ENCODE measurements around the gene FEN1.

GRCh38 chr11:61747967-61748285 lies 44.8 kb upstream of the FEN1 start:
- TF ChIP-seq POLR2A (IDR thresholded peaks at IDR 0.05): no peak
- peak in 2 of 6 experiments; percentile 17 to 36 for TF ChIP-seq CTCF (IDR thresholded peaks at IDR 0.05)
